Endodermal cell (in vitro differentiated cells): Measurements from ENCODE around the gene YARS1. TPM values are rescaled to one million over a fixed set of nuclear protein-coding genes. Genes with fewer than 3 reads are reported as not detected.

Source experiments
- DNase-seq: peaks from one replicate; pipeline ENCODE4 v3.0.0-alpha.2; 2017
- H3K27ac ChIP-seq: 2 replicates; pipeline ENCODE4 v1.5.1; 2013; ENCODE audit warnings: mild to moderate bottlenecking, low read depth, low read length, moderate library complexity
- H3K27me3 ChIP-seq: 2 replicates; pipeline ENCODE4 v1.6.1; 2013; ENCODE audit warnings: mild to moderate bottlenecking, low read length, moderate library complexity; ENCODE audit not compliant: insufficient read depth, control insufficient read depth, poor library complexity, severe bottlenecking
- H3K36me3 ChIP-seq: 2 replicates; pipeline ENCODE4 v1.7.0; 2013; ENCODE audit warnings: mild to moderate bottlenecking, low read length, moderate library complexity; ENCODE audit not compliant: control insufficient read depth, insufficient read depth
- H3K4me1 ChIP-seq: one replicate; pipeline ENCODE4 v1.7.0; 2013; ENCODE audit warnings: low read length; ENCODE audit not compliant: control insufficient read depth, insufficient read depth
- H3K4me3 ChIP-seq: 2 replicates; pipeline ENCODE4 v1.5.1; 2013; ENCODE audit warnings: mild to moderate bottlenecking, low read length, moderate library complexity
- H3K9ac ChIP-seq: 2 replicates; pipeline ENCODE4 v1.6.1; 2013; ENCODE audit warnings: mild to moderate bottlenecking, low read length, moderate library complexity; ENCODE audit not compliant: poor library complexity, severe bottlenecking; ENCODE audit errors: extremely low read depth
- H3K9me3 ChIP-seq: 2 replicates; pipeline ENCODE4 v1.6.1; 2013; ENCODE audit warnings: mild to moderate bottlenecking, low read length, moderate library complexity; ENCODE audit not compliant: control insufficient read depth
- H3K27ac Mint-ChIP-seq: 2 replicates; pipeline ENCODE4 v1.8.0; 2020; ENCODE audit warnings: mixed read lengths
- H3K27me3 Mint-ChIP-seq: 2 replicates; pipeline ENCODE4 v1.8.0; 2021; ENCODE audit warnings: mild to moderate bottlenecking, mixed read lengths; ENCODE audit not compliant: insufficient read depth
- H3K36me3 Mint-ChIP-seq: 2 replicates; pipeline ENCODE4 v1.8.0; 2020; ENCODE audit warnings: low read depth, mixed read lengths
- H3K4me1 Mint-ChIP-seq: 2 replicates; pipeline ENCODE4 v1.8.0; 2020; ENCODE audit warnings: mixed read lengths
- H3K4me3 Mint-ChIP-seq: 2 replicates; pipeline ENCODE4 v1.8.0; 2020; ENCODE audit warnings: mild to moderate bottlenecking, moderate library complexity, mixed read lengths
- H3K9me3 Mint-ChIP-seq: 2 replicates; pipeline ENCODE4 v1.8.0; 2020; ENCODE audit warnings: mild to moderate bottlenecking, mixed read lengths
- WGBS, 2 experiments: methylation state at CpG; one replicate each; pipeline versions ENCODE4 v1.1.5 to v1.1.7; 2013; ENCODE audit warnings: missing lambda C conversion rate in 2 of 2, mixed read lengths in 1 of 2; ENCODE audit not compliant: insufficient coverage in 1 of 2, insufficient read length in 1 of 2; 5-methylcytosine and 5-hydroxymethylcytosine counted together
- long read RNA-seq, 4 experiments: library from polyadenylated mRNA in 2 of 4; library from RNA in 1 of 4; library from capped mRNA in 1 of 4; stranded (forward) in 3 of 4; unstranded in 1 of 4; transcript quantifications; one replicate each; pipeline ENCODE4 v2.0.0, GENCODE V29; 2020 to 2021; ENCODE audit warnings: inconsistent platforms in 1 of 4
- polyA plus RNA-seq, 2 experiments: library from polyadenylated mRNA; stranded (reverse); fragments of 50-300 nt; gene quantifications; one replicate each; pipeline ENCODE4 v1.2.3, GENCODE V29; 2013
- total RNA-seq, 2 donors: library from RNA; stranded (reverse); fragmentation: NEBNext Ultra II Directional in 1 of 2; extraction: Animal tissue kit (Norgen Biotek cat#: 25700) in 1 of 2; gene quantifications; 2 replicates in 1 of 2; 3 replicates in 1 of 2; pipeline ENCODE4 v1.2.1, GENCODE V29; 2021
- TF ChIP-seq, protein P1 (sequence below): fragments of 200-600 bp; sonication (generic); conservative IDR thresholded peaks from 2 replicates; pipeline ENCODE4 v1.5.0; 2021; ENCODE audit warnings: antibody characterized with exemption, mild to moderate bottlenecking

YARS1 gene
- total RNA-seq, result 100 to 1,000 TPM; 141 to 154 TPM
- polyA plus RNA-seq (2013, experiment 1 of 2), result 120 TPM
- polyA plus RNA-seq (2013, experiment 2 of 2), result 113 TPM
- long read RNA-seq, experiment 1, transcript YARS-203 (4 exons, 2,247 nt), result minor isoform, 6 of 59 reads
- long read RNA-seq, experiment 1, transcript YARS-201 (13 exons, 3,238 nt), result major isoform, 17 of 59 reads
- long read RNA-seq, experiment 1, partial matches to known transcripts, result 13 of 59 reads
- long read RNA-seq, experiment 1, other reads (novel, unspliced or antisense), result 20 of 59 reads
- long read RNA-seq, experiment 2, transcript YARS-201 (13 exons, 3,238 nt), result major isoform, 247 of 294 reads
- long read RNA-seq, experiment 2, partial matches to known transcripts, result 12 of 294 reads
- long read RNA-seq, experiment 2, other reads (novel, unspliced or antisense), result 29 of 294 reads
- long read RNA-seq, experiment 3, transcript YARS-201 (13 exons, 3,238 nt), result major isoform, 669 of 753 reads
- long read RNA-seq, experiment 3, partial matches to known transcripts, result 29 of 753 reads
- long read RNA-seq, experiment 3, other reads (novel, unspliced or antisense), result 51 of 753 reads
- long read RNA-seq, experiment 4, transcript YARS-201 (13 exons, 3,238 nt), result major isoform, 93 of 120 reads
- long read RNA-seq, experiment 4, partial matches to known transcripts, result 18 of 120 reads
- long read RNA-seq, experiment 4, other reads (novel, unspliced or antisense), result 9 of 120 reads

- Histone ChIP-seq H3K9me3 (peaks cover 8% of the 10 kb centered on the region), H3K4me3 (peak within 1 kb of the TSS; percentile 100), H3K27ac (peak within 1 kb of the TSS; percentile 94), H3K36me3 (peaks cover 29% of the 10 kb centered on the region), H3K9ac (peak within 1 kb of the TSS; percentile 96), H3K27me3 (no peaks in the 10 kb centered on the region), H3K4me1 (peaks cover 3% of the 10 kb centered on the region)
- Mint-ChIP-seq H3K27ac (peak within 1 kb of the TSS; percentile 98), H3K36me3 (peaks cover 33% of the 10 kb centered on the region), H3K27me3 (no peaks in the 10 kb centered on the region), H3K9me3 (peaks cover 2% of the 10 kb centered on the region), H3K4me1 (peaks cover 24% of the 10 kb centered on the region), H3K4me3 (peak within 1 kb of the TSS; percentile 93)
- WGBS, 2 experiments, result 0% methylated on average over 13 to 55 of the region's 55 CpGs
- TF ChIP-seq, protein P1, sequence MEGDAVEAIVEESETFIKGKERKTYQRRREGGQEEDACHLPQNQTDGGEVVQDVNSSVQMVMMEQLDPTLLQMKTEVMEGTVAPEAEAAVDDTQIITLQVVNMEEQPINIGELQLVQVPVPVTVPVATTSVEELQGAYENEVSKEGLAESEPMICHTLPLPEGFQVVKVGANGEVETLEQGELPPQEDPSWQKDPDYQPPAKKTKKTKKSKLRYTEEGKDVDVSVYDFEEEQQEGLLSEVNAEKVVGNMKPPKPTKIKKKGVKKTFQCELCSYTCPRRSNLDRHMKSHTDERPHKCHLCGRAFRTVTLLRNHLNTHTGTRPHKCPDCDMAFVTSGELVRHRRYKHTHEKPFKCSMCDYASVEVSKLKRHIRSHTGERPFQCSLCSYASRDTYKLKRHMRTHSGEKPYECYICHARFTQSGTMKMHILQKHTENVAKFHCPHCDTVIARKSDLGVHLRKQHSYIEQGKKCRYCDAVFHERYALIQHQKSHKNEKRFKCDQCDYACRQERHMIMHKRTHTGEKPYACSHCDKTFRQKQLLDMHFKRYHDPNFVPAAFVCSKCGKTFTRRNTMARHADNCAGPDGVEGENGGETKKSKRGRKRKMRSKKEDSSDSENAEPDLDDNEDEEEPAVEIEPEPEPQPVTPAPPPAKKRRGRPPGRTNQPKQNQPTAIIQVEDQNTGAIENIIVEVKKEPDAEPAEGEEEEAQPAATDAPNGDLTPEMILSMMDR, result no peak
- peak; percentile 100 for DNase-seq
Measured at GRCh38 chr1:32817159-32817814, at the start of gene YARS1, which contains the start of gene S100PBP. YARS1 (minus strand) TSS chr1:32817358; CDS start chr1:32817244, 114 bp downstream. S100PBP (plus strand) TSS chr1:32817653; CDS start chr1:32826100, 8,447 bp downstream.

DNA sequence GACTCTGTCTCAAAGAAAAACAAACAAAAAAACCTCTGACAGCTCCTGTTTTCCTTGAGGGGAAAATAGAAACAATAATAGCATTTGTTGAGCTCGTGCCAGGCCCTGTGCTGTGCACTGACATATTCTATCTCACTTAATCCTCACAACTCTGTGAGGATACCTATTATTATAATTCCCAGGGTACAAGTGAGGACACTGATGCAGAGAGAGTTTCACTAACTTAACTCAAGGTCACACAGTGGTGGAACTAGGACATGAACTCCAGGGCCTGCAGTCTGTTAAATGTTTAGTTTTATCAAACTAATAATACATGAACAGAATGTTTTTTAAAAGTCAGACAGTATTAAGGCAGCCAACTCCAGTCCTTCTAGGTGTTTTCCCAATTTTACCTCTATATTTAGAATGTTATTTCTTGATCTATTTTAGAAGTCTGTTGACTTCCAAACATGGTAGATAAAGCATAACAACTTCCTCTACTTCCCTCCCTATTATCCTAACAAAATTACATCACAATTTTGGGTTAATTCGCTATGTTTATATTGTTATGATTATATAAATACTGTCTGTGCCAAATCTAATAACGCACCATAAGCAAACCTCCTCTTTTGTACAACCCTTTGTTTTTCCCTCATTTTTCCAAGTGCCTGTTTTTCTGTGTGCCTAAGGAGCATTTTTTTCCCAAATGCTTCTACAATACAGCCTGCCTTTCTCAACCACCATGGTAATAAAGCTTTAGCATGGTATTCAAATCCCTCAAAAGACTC is 48.7 kb upstream of the YARS1 start:
- H3K4me3 Mint-ChIP-seq, result no peak overlapping the region
- H3K27me3 Mint-ChIP-seq, result peaks cover 28% of the 10 kb centered on the region
- peaks cover 19% of the 10 kb centered on the region for H3K36me3 ChIP-seq
- TF ChIP-seq, protein P1, result no peak
- no peak overlapping the region for H3K27ac Mint-ChIP-seq
- H3K36me3 Mint-ChIP-seq, result peaks cover 14% of the 10 kb centered on the region
- WGBS, 2 experiments, result 80 to 90% methylated on average over 1 to 2 of the region's 3 CpGs
- no peak for DNase-seq
- no peaks in the 10 kb centered on the region for H3K9me3 ChIP-seq
- no peak overlapping the region for H3K4me3 ChIP-seq
- H3K27ac ChIP-seq, result no peak overlapping the region
- H3K4me1 Mint-ChIP-seq, result peaks cover 12% of the 10 kb centered on the region
- no peaks in the 10 kb centered on the region for H3K9me3 Mint-ChIP-seq
- H3K4me1 ChIP-seq, result no peaks in the 10 kb centered on the region
- H3K9ac ChIP-seq, result no peak overlapping the region
- peaks cover 16% of the 10 kb centered on the region for H3K27me3 ChIP-seq
